Measurements from ENCODE around the gene RNF8.
A peak's percentile ranks its signal among the peaks of the same experiment; 100 is the strongest.

RNF8 gene

GRCh38 chr6:37372116-37372515 is 18.3 kb downstream of the RNF8 start:
- no peak for FAIRE-seq
- TF ChIP-seq CTCF (IDR thresholded peaks at IDR 0.05; ENCODE audit: insufficient read depth, missing control alignments): no peak
- DNase-seq (ENCODE audit: insufficient read length, low spot score): no peak

- TF ChIP-seq CTCF (IDR thresholded peaks at IDR 0.05; ENCODE audit: insufficient read depth, missing control alignments): no peak
- no peak for DNase-seq (ENCODE audit: insufficient read length, low spot score)
These were observed 20.2 kb downstream of the RNF8 start for GRCh38 chr6:37373822-37374471.

GRCh38 chr6:37375376-37375775 is 21.6 kb downstream of the RNF8 start:
- TF ChIP-seq CTCF (IDR thresholded peaks at IDR 0.05; ENCODE audit: insufficient read depth, missing control alignments): no peak
- FAIRE-seq (no peak), DNase-seq (ENCODE audit: insufficient read length, low spot score) (no peak)

More at GRCh38 chr6:37373822-37374471, 20.2 kb downstream of the RNF8 start:
- no peak for FAIRE-seq

- no peak for TF ChIP-seq CTCF (IDR thresholded peaks at IDR 0.05; ENCODE audit: insufficient read depth, missing control alignments)
- FAIRE-seq: no peak
- DNase-seq (ENCODE audit: insufficient read length, low spot score): no peak
These were observed 22.4 kb downstream of the RNF8 start for GRCh38 chr6:37376078-37376743.

- peak; percentile 37 for DNase-seq (ENCODE audit: insufficient read length, low spot score)
- TF ChIP-seq CTCF (IDR thresholded peaks at IDR 0.05; ENCODE audit: insufficient read depth, missing control alignments): peak; percentile 72
- FAIRE-seq: peak; percentile 78
These were observed 27.8 kb downstream of the RNF8 start for GRCh38 chr6:37381579-37381978.

GRCh38 chr6:37382994-37383765 is 29.4 kb downstream of the RNF8 start:
- TF ChIP-seq CTCF (IDR thresholded peaks at IDR 0.05; ENCODE audit: insufficient read depth, missing control alignments): peak; percentile 9
- no peak for DNase-seq (ENCODE audit: insufficient read length, low spot score)
- no peak for FAIRE-seq
